Mesothelial cell of epicardium (in vitro differentiated cells): Measurements from ENCODE around the gene SLC43A2. TPM values are rescaled to one million over a fixed set of nuclear protein-coding genes. Genes with fewer than 3 reads are reported as not detected.

Experiments used
- DNase-seq, 2 experiments: peaks; one replicate each; pipeline ENCODE4 v3.0.0; 2021; ENCODE audit warnings: low spot score in 2 of 2; ENCODE audit not compliant: unreplicated experiment in 2 of 2
- H3K27ac Mint-ChIP-seq: 2 replicates; pipeline ENCODE4 v1.8.0; 2021; ENCODE audit warnings: mixed read lengths
- H3K27me3 Mint-ChIP-seq: 2 replicates; pipeline ENCODE4 v1.8.0; 2021; ENCODE audit warnings: low read depth, mixed read lengths
- H3K36me3 Mint-ChIP-seq: 2 replicates; pipeline ENCODE4 v1.8.0; 2021; ENCODE audit warnings: mixed read lengths
- H3K4me1 Mint-ChIP-seq: 2 replicates; pipeline ENCODE4 v1.8.0; 2021; ENCODE audit warnings: mixed read lengths
- H3K4me3 Mint-ChIP-seq: 2 replicates; pipeline ENCODE4 v1.8.0; 2021; ENCODE audit warnings: mild to moderate bottlenecking, moderate library complexity, mixed read lengths
- H3K9me3 Mint-ChIP-seq: 2 replicates; pipeline ENCODE4 v1.8.0; 2021; ENCODE audit warnings: mixed read lengths
- CTCF ChIP-seq: fragments of 200-600 bp; sonication (generic); IDR thresholded peaks from one replicate; pipeline ENCODE4 v1.5.0; 2021; ENCODE audit warnings: antibody characterized with exemption; ENCODE audit not compliant: unreplicated experiment
- total RNA-seq: library from RNA; stranded (reverse); gene quantifications from 3 replicates; pipeline ENCODE4 v1.2.1, GENCODE V29; 2021

The SLC43A2 gene
- total RNA-seq, 1 donor from 2014 or later: 12.4 TPM

DNA sequence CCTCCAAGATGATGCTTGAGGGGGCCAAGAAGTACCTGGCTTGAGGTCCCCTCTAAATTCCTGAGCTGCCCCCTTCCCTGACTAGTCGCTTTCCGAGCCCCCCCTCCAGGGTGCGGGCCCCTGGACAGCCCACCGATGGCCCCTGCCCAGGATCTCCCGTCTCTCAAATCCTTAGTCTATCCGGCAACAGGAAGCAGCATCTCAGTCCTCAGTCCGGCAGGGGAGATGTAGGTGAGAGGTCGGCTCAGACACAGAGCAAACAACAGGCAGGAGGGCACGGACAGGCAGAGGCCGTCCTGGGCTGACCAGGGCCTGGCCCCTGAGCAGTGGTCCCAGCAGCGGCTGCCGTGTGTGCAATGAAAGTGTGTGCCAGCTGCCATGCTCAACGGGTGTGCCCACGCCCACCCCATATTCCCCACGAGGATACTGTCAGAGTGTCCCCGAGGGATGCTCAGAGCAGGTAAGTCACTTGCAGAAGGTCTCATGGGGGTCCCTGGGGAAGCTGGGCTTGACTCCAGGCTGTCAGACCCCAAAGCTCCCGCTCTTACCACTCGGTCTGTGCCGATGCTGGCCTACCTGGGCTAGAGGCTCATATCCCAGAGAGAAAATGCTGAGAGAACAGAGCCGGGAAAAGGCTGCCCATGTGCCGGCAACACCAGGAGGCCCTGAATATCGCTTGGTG is 7.2 kb downstream of the SLC43A2 start:
- peaks cover 3% of the 10 kb centered on the region for H3K36me3 Mint-ChIP-seq
- no peak for TF ChIP-seq CTCF
- H3K27me3 Mint-ChIP-seq: peaks cover 1% of the 10 kb centered on the region
- H3K4me3 Mint-ChIP-seq: no peak overlapping the region
- no peak overlapping the region for H3K27ac Mint-ChIP-seq
- H3K4me1 Mint-ChIP-seq: no peaks in the 10 kb centered on the region
- DNase-seq: no peak
- H3K9me3 Mint-ChIP-seq: no peaks in the 10 kb centered on the region

DNA sequence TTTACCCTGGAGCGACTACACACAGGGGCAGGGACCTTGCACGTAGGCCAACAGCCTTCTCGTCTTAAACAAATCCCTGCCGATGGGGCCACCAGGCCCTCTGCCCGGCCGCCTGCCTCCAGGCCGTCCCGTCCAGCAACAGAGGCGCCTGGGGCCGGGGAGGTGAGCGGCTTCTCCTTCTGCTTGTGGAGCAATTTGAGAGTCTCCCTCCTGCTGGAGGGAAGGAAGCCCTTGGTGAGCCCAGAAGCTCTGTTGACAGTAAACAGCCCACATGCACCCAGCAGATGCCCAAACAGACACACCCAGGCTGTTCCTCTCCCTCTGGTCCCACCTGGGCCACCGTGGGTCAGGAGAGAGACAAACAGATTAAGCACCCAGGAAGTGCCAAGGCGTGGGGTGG is 8.1 kb downstream of the SLC43A2 start:
- Mint-ChIP-seq H3K27ac (no peak overlapping the region), H3K27me3 (no peaks in the 10 kb centered on the region), H3K4me3 (no peak overlapping the region), H3K36me3 (no peaks in the 10 kb centered on the region), H3K4me1 (no peaks in the 10 kb centered on the region), H3K9me3 (no peaks in the 10 kb centered on the region)
- no peak for DNase-seq
- TF ChIP-seq CTCF: no peak

DNA sequence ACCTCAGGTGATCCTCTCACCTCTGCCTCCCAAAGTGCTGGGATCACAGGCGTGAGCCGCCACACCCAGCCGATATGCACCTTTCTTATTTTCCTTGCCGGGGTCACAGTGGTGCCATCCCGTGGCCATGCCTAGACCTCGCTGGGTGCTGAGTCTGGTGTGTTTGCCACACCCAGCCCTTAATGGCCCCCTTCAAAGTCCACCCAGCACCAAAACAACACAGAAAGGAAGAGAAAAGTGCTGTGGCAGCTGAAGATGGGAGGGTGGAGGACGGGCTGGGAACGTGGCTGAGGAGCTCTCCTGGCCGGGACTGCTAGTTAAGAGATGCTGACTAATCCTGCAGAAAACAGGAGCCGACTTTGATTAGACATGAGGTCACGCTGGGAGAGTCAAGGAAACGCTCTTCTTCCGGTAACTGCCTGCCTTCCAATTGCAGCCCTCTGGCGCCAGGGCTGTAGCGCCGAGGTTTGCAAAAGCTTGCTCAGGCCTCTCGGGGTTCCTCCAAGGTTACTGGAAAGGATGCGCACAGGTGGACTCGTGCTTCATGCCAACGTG is 10.9 kb downstream of the SLC43A2 start:
- no peak overlapping the region for H3K27ac Mint-ChIP-seq
- no peaks in the 10 kb centered on the region for H3K9me3 Mint-ChIP-seq
- DNase-seq: no peak
- no peaks in the 10 kb centered on the region for H3K4me1 Mint-ChIP-seq
- TF ChIP-seq CTCF: no peak
- no peaks in the 10 kb centered on the region for H3K36me3 Mint-ChIP-seq
- H3K27me3 Mint-ChIP-seq: no peaks in the 10 kb centered on the region
- no peak overlapping the region for H3K4me3 Mint-ChIP-seq

GRCh38 chr17:1616101-1616500 is 12.5 kb downstream of the SLC43A2 start:
- Mint-ChIP-seq H3K9me3 (no peaks in the 10 kb centered on the region), H3K4me3 (no peak overlapping the region), H3K36me3 (no peaks in the 10 kb centered on the region), H3K27me3 (no peaks in the 10 kb centered on the region), H3K4me1 (no peaks in the 10 kb centered on the region), H3K27ac (no peak overlapping the region)
- DNase-seq: no peak
- no peak for TF ChIP-seq CTCF

DNA sequence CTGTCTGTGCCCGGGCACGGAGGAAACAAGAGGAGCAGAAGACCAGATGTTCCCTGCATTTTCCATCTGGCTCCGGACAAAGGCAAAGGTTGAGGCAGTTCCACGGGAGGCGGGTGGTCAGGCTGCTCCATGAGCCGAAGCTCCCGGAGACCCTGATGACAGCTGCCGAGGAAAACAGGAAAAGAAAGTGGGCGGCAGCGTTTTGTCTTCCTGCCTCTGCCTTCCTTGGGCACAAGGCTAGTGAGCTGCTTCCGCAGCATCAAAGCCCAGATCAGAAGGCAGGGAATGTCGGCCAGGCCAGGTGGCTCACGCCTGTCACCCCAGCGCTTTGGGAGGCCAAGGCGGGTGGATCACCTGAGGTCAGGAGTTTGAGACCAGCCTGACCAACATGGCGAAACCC is 16.2 kb downstream of the SLC43A2 start:
- Mint-ChIP-seq H3K9me3 (no peaks in the 10 kb centered on the region), H3K4me3 (no peak overlapping the region), H3K36me3 (no peaks in the 10 kb centered on the region), H3K27ac (no peak overlapping the region), H3K27me3 (no peaks in the 10 kb centered on the region), H3K4me1 (no peaks in the 10 kb centered on the region)
- TF ChIP-seq CTCF: no peak
- no peak for DNase-seq
